NCI-H128 (cell line): ENCODE results near the gene MCF2L2.
"Not testable (repeated sequence)": the region's sequence is repeated elsewhere in the genome, so short reads cannot be mapped to it uniquely, and the experiment has no call there.

Source experiments
- DNase-seq: peaks from one replicate; lab custom pipeline; 2025; ENCODE audit not compliant: unreplicated experiment; lab: John Stamatoyannopoulos, UW

MCF2L2 gene

DNA sequence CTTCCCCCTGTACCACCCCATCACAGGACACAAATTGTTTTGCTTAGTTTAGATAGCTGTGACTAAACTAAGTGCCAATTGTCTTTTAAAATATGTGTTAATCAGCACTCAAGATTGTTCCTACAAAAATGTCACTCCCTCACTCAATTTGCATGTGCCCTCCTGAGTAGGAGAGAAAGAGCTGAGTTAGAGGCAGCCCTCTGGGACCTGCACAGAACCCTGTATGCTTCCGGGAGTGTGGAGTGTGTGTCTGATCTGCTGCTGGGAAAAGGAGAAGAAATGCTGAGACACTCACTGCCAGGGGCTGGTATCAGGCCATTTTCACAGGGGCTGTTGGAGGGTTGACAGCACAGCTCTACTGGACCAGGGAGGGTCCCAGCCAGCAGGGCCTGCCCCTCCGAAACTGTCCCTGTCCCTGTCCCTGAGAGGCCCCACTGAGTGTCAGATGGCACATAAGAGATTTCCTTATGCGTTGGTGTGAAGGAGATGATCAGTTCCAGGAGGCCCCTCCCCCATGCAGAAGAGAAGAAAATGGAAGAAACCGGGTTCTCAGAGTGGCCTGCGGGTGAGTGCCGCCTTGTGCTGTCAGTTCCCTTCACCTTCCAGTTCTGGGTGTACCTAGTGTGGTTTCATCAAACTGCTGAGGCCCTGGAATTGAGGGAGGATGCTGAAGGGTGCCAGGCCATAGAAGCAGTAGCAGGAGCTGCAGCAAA, 179.3 kb downstream of the MCF2L2 start:
- DNase-seq = no peak

DNA sequence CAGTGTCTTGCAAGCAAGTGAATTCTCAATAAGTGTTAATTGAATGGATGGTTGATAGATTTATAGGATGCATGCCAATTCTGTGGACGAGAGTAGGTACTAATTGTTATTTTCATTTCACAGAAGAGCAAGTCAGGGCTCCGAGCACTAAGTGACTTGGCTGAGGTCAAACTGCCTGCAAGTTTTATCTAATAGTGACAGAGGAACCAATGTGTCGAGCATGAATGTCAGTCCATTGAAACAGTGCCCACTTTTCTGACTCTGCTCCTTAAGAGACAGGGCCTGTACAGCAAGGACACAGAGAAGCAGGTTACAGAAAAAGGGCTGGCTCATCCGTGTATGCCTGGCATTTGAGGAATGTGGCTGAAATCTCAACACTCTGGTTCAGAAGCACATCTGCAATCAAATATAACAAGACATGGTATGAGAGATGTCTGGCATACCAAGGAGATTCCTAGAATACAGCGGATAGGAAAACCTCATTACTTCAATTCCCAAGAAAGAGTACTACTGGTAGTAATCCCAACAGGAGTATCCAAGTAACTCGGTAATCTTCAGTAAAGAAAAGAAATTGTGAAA, 181.3 kb downstream of the MCF2L2 start:
- no peak for DNase-seq

GRCh38 chr3:183244981-183245476, 183.4 kb downstream of the MCF2L2 start:
- DNase-seq = no peak

GRCh38 chr3:183244219-183244618, 184.2 kb downstream of the MCF2L2 start:
- no peak for DNase-seq

DNA sequence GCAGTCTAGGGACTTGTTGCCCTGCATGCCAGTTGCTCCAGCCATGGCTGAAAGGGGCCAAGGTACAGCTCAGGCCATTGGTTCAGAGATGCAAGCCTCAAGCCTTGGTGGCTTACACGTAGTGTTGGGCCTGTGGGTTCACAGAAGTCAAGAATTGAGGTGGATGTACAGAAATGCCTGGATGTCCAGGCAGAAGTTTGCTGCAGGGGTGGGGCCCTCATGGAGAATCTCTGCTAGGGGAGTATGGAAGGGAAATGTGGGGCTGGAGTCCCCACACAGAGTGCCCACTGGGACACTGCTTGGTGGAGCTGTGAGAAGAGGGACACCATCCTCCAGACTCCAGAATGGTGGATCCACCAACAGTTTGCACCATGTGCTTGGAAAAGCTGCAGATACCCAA, 186.0 kb downstream of the MCF2L2 start:
- no peak for DNase-seq

DNA sequence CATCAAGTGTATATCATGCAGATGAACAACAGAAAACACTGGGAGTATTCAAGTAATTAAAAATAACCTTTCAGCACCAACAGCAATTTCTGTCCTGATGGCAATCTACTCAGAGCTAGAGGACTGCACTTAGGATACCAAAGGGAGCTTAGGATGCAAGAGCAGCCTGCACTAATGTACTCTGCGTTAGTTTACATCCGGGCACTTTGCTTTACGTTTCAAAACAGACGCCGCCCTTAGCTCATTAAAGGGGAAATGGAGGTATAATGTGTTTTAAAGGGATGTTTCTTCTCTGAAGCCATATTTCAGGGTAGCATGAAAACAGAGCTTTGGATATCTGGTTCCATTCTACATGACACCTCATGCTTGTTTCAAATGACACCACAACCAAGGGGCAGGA, 189.4 kb downstream of the MCF2L2 start:
- DNase-seq = no peak

- no peak for DNase-seq
Observed at GRCh38 chr3:183233966-183234365, 194.5 kb downstream of the MCF2L2 start.

DNA sequence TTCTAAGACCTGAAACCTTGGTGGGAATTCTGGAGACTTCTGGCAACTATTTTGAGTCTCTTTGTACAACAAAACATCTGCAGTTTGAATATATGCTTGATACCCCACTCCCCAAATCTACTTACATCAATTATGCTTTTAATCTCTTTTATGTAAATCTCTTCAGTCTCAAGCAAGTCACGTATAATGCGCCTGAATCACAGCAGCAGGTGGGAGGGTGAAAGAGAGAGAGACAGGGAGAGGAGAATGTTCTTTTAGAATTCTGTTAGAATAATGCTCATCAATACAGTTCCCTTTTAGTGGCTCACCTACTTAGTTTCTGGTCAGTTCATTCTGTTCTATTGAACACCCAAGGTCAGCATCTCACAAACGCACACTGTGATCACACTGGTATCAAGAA, 197.6 kb downstream of the MCF2L2 start:
- no peak for DNase-seq

- DNase-seq = not testable (repeated sequence)
Observed at GRCh38 chr3:183230251-183230650, 198.2 kb downstream of the MCF2L2 start.

- DNase-seq = no peak
Observed at GRCh38 chr3:183229178-183229577, 199.2 kb downstream of the MCF2L2 start.

- no peak for DNase-seq
Observed at GRCh38 chr3:183227586-183227985, 200.8 kb downstream of the MCF2L2 start.

DNA sequence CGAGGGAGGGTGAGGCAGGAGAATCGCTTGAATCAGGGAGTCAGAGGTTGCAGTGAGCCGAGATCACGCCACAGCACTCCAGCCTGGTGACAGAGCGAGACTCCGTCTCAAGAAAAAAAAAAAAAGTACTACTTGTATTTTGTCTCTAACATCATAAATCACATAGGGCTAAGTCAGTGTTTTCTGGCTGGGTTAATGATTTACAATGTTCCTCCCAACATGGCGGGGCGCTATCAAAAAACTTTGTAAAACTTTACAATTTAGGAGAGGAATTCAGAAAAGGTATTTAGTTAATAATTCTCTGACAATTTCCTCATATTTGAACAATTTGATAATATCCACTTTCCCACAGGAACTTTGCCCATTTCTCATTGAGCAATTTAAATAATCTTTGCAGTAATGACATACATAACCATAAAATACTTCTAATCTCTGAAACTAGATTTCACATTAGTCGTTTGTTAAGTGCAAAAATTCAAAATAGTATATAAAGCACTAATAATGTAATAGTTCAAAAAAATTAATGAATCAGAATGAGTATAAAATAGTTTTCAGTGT, 202.0 kb downstream of the MCF2L2 start:
- DNase-seq = no peak

- DNase-seq = no peak
Observed at GRCh38 chr3:183224180-183224970, 204.0 kb downstream of the MCF2L2 start.

- DNase-seq = no peak
Observed at GRCh38 chr3:183222631-183223235, 205.7 kb downstream of the MCF2L2 start.

DNA sequence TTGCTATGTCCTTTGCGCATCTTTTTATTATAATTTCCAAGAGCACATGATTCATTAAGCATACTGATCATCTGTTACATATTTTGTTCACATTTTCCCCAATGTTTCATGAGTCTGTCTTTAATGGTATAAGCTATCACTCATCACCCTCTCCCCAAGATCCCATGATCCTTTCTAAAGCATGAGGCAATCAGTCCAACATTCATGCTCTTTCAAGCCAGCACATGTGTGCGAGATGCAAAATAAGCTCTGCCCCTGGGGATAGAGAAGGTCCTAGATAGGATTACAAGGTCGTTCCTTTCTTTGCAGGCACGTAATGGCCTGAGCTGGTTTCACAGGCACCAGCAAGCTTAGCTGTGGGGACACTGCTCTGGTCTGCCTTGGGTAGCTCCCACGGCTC, 207.6 kb downstream of the MCF2L2 start:
- DNase-seq = no peak

DNA sequence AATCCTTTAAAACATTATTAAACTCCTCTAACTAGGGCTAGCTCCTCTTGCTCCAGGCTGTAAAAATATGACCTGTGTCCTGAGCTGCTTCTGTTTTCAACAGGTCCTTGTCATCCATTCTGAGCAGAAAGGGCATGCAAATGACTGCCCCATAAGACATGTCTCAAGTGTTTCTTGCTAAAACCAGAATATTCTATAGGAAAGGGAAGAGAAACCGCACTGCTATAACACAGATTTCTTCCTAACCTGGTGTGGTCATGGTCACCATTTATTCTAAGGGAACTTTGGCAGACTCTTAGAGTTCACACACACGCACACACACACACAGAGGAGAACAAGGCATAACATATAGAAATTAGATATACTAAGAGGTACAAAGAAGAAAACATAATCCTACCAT, 209.6 kb downstream of the MCF2L2 start:
- no peak for DNase-seq

DNA sequence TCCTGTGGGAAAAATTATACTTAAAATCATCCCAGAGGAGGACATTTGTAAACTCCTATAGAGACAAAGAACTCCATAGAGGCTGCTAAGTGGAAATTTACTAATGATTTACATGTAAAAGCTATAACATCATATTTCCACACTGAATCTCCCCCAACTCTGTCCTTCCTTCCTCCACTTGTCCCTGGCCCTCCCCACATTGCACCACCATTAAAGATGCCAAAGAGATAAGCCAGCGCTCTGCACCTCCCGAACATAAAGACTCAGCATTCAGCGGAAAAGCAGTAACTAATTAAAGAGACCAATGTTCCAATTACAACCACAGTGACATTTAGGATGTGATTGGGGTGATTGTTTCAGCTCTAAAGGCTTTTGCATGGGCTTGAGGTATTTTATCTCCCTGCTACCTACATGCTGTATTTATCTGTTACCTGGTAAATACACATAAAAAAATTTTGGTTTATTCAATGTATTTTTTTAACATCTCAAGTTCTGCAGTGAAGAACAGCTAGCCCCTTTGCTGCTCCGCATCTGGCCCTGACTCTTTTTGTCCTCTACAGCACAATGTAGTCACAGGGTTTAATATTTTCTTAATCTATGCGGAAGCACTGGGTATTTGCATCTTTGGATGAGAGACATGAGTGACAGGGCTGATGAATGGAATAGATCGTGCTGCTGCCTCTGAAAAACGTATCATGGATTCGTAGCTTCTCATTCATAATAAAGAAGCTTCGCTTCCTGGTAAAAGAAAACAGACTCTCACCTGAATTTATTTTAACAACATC, 210.7 kb downstream of the MCF2L2 start:
- no peak for DNase-seq

DNA sequence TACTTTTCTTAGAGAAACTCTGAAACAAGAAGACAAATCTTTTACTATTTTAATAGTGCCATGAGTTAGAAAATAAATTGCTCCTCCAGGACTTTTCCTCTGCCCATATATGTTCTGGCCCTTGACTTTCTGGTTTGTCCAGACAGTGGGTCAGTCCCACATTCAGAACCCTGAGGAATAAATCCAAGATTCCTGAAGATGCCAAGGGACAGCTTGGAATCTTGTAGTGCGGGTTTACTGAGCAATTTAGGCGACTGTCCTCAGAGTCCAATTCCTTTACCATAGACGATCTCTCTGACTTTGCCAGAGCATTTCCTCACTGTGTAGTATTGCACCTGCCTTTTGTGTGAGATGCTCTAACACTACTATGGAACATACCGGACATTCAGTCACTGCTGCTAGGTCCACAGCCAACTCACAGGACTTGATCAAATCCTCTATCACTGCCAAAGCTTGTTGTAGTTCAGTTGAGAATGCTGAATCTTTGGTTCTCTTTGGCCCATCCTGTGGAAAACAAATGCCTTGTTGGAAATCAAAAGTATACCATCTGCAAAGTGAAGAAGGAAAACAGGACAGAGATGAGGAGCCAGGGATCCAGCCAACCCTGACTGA, 212.7 kb downstream of the MCF2L2 start:
- no peak for DNase-seq

DNA sequence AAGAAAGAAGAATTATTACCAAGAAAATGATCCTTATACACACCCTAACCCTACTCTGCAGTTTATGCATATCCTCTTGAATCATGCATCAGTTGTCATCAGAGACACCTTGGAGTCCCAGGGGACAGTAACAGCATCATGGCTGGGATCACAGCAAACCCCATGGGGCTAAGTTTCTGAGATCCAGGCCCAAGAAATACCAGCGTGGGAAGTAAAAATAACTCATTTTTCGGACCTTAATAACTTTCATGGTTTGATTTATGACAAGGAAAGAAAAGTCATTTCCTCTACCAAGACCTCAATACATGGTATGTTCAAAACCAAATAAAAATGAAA, 214.2 kb downstream of the MCF2L2 start:
- no peak for DNase-seq
